Mononuclear cell (primary cell): ENCODE measurements around the gene TCAP. TPM values are rescaled to one million over a fixed set of nuclear protein-coding genes. Genes with fewer than 3 reads are reported as not detected.
A peak's percentile ranks its signal among the peaks of the same experiment; 100 is the strongest.
"Not testable (repeated sequence)": the region's sequence is repeated elsewhere in the genome, so short reads cannot be mapped to it uniquely, and the experiment has no call there.

Experiments used
- H3K27me3 ChIP-seq: 2 replicates; pipeline ENCODE4 v1.6.0; 2011; ENCODE audit warnings: low read length, control low read depth; ENCODE audit not compliant: insufficient read depth
- H3K4me1 ChIP-seq: 2 replicates; pipeline ENCODE4 v1.5.1; 2011; ENCODE audit warnings: mild to moderate bottlenecking, low read length, control low read depth; ENCODE audit not compliant: insufficient read depth
- H3K4me3 ChIP-seq: 2 replicates; pipeline ENCODE4 v1.5.1; 2011; ENCODE audit warnings: mild to moderate bottlenecking, low read length, moderate library complexity
- H3K9me3 ChIP-seq: 2 replicates; pipeline ENCODE4 v1.5.1; 2011; ENCODE audit warnings: low read depth, mild to moderate bottlenecking, control low read depth, low read length
- total RNA-seq: library from RNA; depleted of rRNA; stranded (reverse); fragments of >200 nt; gene quantifications from one replicate; pipeline ENCODE4 v1.2.3, GENCODE V29; 2012

Gene TCAP
- total RNA-seq, 1 donor: 1.0 TPM

- Histone ChIP-seq H3K4me3 (peak overlapping the region; percentile 91), H3K9me3 (no peaks in the 10 kb centered on the region), H3K27me3 (no peaks in the 10 kb centered on the region), H3K4me1 (peaks cover 17% of the 10 kb centered on the region)
These were observed 23.3 kb downstream of the TCAP start for GRCh38 chr17:39688475-39688835.

- Histone ChIP-seq H3K9me3 (no peaks in the 10 kb centered on the region), H3K4me3 (no peak overlapping the region), H3K4me1 (peaks cover 17% of the 10 kb centered on the region), H3K27me3 (no peaks in the 10 kb centered on the region)
These were observed 23.8 kb downstream of the TCAP start for GRCh38 chr17:39688945-39689344.

- Histone ChIP-seq H3K4me3 (no peak overlapping the region), H3K4me1 (peaks cover under 1% of the 10 kb centered on the region), H3K9me3 (no peaks in the 10 kb centered on the region), H3K27me3 (peaks cover 12% of the 10 kb centered on the region)
These were observed 29.4 kb downstream of the TCAP start for GRCh38 chr17:39694593-39694992.

GRCh38 chr17:39695089-39695474 lies 29.9 kb downstream of the TCAP start:
- peaks cover 3% of the 10 kb centered on the region for H3K4me1 ChIP-seq
- H3K27me3 ChIP-seq: peaks cover 16% of the 10 kb centered on the region
- H3K4me3 ChIP-seq: no peak overlapping the region
- no peaks in the 10 kb centered on the region for H3K9me3 ChIP-seq

GRCh38 chr17:39696731-39697130 lies 31.6 kb downstream of the TCAP start:
- H3K27me3 ChIP-seq: peaks cover 31% of the 10 kb centered on the region
- H3K4me3 ChIP-seq: no peak overlapping the region

GRCh38 chr17:39697961-39698360 lies 32.8 kb downstream of the TCAP start:
- peaks cover 3% of the 10 kb centered on the region for H3K4me1 ChIP-seq
- peaks cover 32% of the 10 kb centered on the region for H3K27me3 ChIP-seq
- no peak overlapping the region for H3K4me3 ChIP-seq
- no peaks in the 10 kb centered on the region for H3K9me3 ChIP-seq

More at GRCh38 chr17:39696731-39697130, 31.6 kb downstream of the TCAP start:
- no peaks in the 10 kb centered on the region for H3K9me3 ChIP-seq
- H3K4me1 ChIP-seq: peaks cover 3% of the 10 kb centered on the region

- H3K9me3 ChIP-seq, H3K4me3 ChIP-seq, H3K4me1 ChIP-seq: not testable (repeated sequence)
- H3K27me3 ChIP-seq: peaks cover 32% of the 10 kb centered on the region
These were observed 34.1 kb downstream of the TCAP start for GRCh38 chr17:39699157-39699817.

- no peak within 1 kb of the TSS for H3K4me3 ChIP-seq
- peaks cover 3% of the 10 kb centered on the region for H3K4me1 ChIP-seq
- H3K9me3 ChIP-seq: no peaks in the 10 kb centered on the region
- H3K27me3 ChIP-seq: peaks cover 32% of the 10 kb centered on the region
These were observed 34.6 kb downstream of the TCAP start, which contains the start of gene ERBB2 for GRCh38 chr17:39699818-39700147. ERBB2 (plus strand) TSS chr17:39700064; CDS start chr17:39700239, 175 bp downstream.

- Histone ChIP-seq H3K27me3 (peaks cover 32% of the 10 kb centered on the region), H3K9me3 (no peaks in the 10 kb centered on the region), H3K4me3 (no peak overlapping the region), H3K4me1 (peaks cover 3% of the 10 kb centered on the region)
These were observed 35.2 kb downstream of the TCAP start for GRCh38 chr17:39700148-39700987.

- no peaks in the 10 kb centered on the region for H3K9me3 ChIP-seq
- H3K27me3 ChIP-seq: peaks cover 32% of the 10 kb centered on the region
- no peak overlapping the region for H3K4me3 ChIP-seq
- H3K4me1 ChIP-seq: peaks cover 4% of the 10 kb centered on the region
These were observed 36.0 kb downstream of the TCAP start for GRCh38 chr17:39701012-39701783.

- peaks cover 11% of the 10 kb centered on the region for H3K4me1 ChIP-seq
- peaks cover 32% of the 10 kb centered on the region for H3K27me3 ChIP-seq
- no peaks in the 10 kb centered on the region for H3K9me3 ChIP-seq
- H3K4me3 ChIP-seq: no peak overlapping the region
These were observed 36.8 kb downstream of the TCAP start for GRCh38 chr17:39701784-39702422.

- Histone ChIP-seq H3K4me1 (peaks cover 23% of the 10 kb centered on the region), H3K9me3 (no peaks in the 10 kb centered on the region), H3K27me3 (peaks cover 32% of the 10 kb centered on the region), H3K4me3 (no peak overlapping the region)
These were observed 38.0 kb downstream of the TCAP start for GRCh38 chr17:39702901-39703893.

GRCh38 chr17:39703913-39704312 lies 38.8 kb downstream of the TCAP start:
- peaks cover 26% of the 10 kb centered on the region for H3K4me1 ChIP-seq
- H3K27me3 ChIP-seq: peaks cover 27% of the 10 kb centered on the region
- no peaks in the 10 kb centered on the region for H3K9me3 ChIP-seq
- no peak overlapping the region for H3K4me3 ChIP-seq
